ENCODE data around the gene ZNF653. TPM values are rescaled to one million over a fixed set of nuclear protein-coding genes. Genes with fewer than 3 reads are reported as not detected.
A peak's percentile ranks its signal among the peaks of the same experiment; 100 is the strongest.

ZNF653 gene
- total and polyA plus RNA-seq, 12 donors: 2.3 to 7.8 (median 4.2) TPM

GRCh38 chr19:11547929-11548700, 42.5 kb upstream of the ZNF653 start:
- no peak for DNase-seq
- no peak overlapping the region for H3K4me3 ChIP-seq
- H3K36me3 ChIP-seq: peaks cover 0 to 49% (median 5%) of the 10 kb centered on the region in 9 donors
- TF ChIP-seq CTCF (IDR thresholded peaks at IDR 0.05): no peak
- no peaks in the 10 kb centered on the region for H3K27me3 ChIP-seq
- intact Hi-C loops (cut with DNase I): no loop called here
- WGBS, 2 donors: 90 to 91% methylated on average over 14 of the region's 14 CpGs
- no peaks in the 10 kb centered on the region for H3K9me3 ChIP-seq
- no peak for ATAC-seq
- no peak overlapping the region for H3K27ac ChIP-seq
- H3K4me1 ChIP-seq: no peaks in the 10 kb centered on the region

- DNase-seq: no peak
- Histone ChIP-seq H3K4me3 (no peak overlapping the region), H3K27ac (no peak overlapping the region), H3K9me3 (no peaks in the 10 kb centered on the region), H3K27me3 (peaks cover 0 to 23% (median 0%) of the 10 kb centered on the region in 7 donors), H3K36me3 (peaks cover 0 to 6% (median 0%) of the 10 kb centered on the region in 9 donors), H3K4me1 (peaks cover 0 to 24% (median 11%) of the 10 kb centered on the region in 9 donors)
- TF ChIP-seq CTCF (IDR thresholded peaks at IDR 0.05): no peak
- intact Hi-C loops (cut with DNase I): no loop called here
- 65 to 71% methylated on average over 3 of the region's 3 CpGs for WGBS, 2 donors
- ATAC-seq: no peak
Measured at GRCh38 chr19:11541238-11541637, 35.6 kb upstream of the ZNF653 start.

DNA sequence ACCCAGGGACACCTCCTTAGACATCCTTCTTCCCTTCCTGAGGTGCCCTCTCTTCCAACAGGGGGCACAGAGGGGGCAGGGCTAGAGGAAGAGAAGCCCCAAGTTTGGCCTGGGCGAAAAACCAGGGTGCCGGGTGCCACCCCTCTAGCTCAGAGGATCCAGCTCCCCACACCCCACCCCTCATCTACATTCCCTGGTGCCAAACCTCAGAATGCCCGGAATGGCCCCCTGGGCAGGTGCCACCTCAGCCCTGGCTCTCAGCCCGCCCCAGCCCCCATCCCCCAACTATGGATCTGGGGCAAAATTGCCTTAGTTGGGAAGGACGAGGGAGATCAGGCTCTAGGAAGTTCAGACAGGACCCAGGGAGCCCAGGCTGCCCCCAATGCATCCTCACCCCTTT, 35.0 kb upstream of the ZNF653 start:
- peaks cover 0 to 27% (median 15%) of the 10 kb centered on the region in 9 donors for H3K4me1 ChIP-seq
- H3K4me3 ChIP-seq: peak overlapping the region in 2 of 10 donors; percentile 49 to 54

More for the DNA sequence above, 35.0 kb upstream of the ZNF653 start:
- peaks cover 0 to 5% (median 0%) of the 10 kb centered on the region in 9 donors for H3K36me3 ChIP-seq
- H3K27ac ChIP-seq: peak overlapping the region in 4 of 10 donors; percentile 80 to 89 (median 83)
- intact Hi-C loops (cut with DNase I): no loop called here
- TF ChIP-seq CTCF (IDR thresholded peaks at IDR 0.05): no peak
- no peaks in the 10 kb centered on the region for H3K9me3 ChIP-seq
- DNase-seq (no peak), ATAC-seq (peak in 1 of 8 donors; percentile 1)
- 83 to 84% methylated on average over 5 of the region's 5 CpGs for WGBS, 2 donors
- H3K27me3 ChIP-seq: peaks cover 0 to 23% (median 0%) of the 10 kb centered on the region in 7 donors
